Trophoblast cell (in vitro differentiated cells and primary cell): Measurements from ENCODE around the gene MICOS13.

ENCODE experiments used
- DNase-seq, 2 donors: peaks; one replicate each; pipeline ENCODE4 v3.0.0-alpha.2; 2016
- H2AFZ ChIP-seq: 2 replicates; pipeline ENCODE4 v1.6.1; 2013; ENCODE audit warnings: low read length, moderate library complexity, mild to moderate bottlenecking; ENCODE audit not compliant: insufficient read depth, poor library complexity
- H2AK5ac ChIP-seq: 2 replicates; pipeline ENCODE4 v1.6.1; 2013; ENCODE audit warnings: mild to moderate bottlenecking, low read length
- H2BK120ac ChIP-seq: 2 replicates; pipeline ENCODE4 v1.6.1; 2013; ENCODE audit warnings: low read length, mild to moderate bottlenecking, moderate library complexity; ENCODE audit not compliant: insufficient read depth, poor library complexity
- H2BK12ac ChIP-seq: 2 replicates; pipeline ENCODE4 v1.6.1; 2013; ENCODE audit warnings: mild to moderate bottlenecking, low read length, moderate library complexity
- H2BK5ac ChIP-seq: 2 replicates; pipeline ENCODE4 v1.6.1; 2013; ENCODE audit warnings: low read length, low read depth, moderate library complexity, mild to moderate bottlenecking; ENCODE audit not compliant: poor library complexity
- H3K14ac ChIP-seq: 2 replicates; pipeline ENCODE4 v1.6.1; 2013; ENCODE audit warnings: mild to moderate bottlenecking, low read length
- H3K18ac ChIP-seq: 2 replicates; pipeline ENCODE4 v1.6.1; 2013; ENCODE audit warnings: mild to moderate bottlenecking, low read length
- H3K23ac ChIP-seq: 2 replicates; pipeline ENCODE4 v1.6.1; 2013; ENCODE audit warnings: low read length
- H3K27ac ChIP-seq: 2 replicates; pipeline ENCODE4 v1.5.1; 2013; ENCODE audit warnings: low read depth, mild to moderate bottlenecking, inconsistent platforms, low read length, moderate library complexity
- H3K27me3 ChIP-seq: 2 replicates; pipeline ENCODE4 v1.6.1; 2013; ENCODE audit warnings: inconsistent platforms, mild to moderate bottlenecking, low read length, moderate library complexity; ENCODE audit not compliant: insufficient read depth
- H3K36me3 ChIP-seq, 2 experiments: 1 replicate in 1 of 2; 2 replicates in 1 of 2; pipeline ENCODE4 v1.6.1; 2013; ENCODE audit warnings: low read length in 2 of 2, mild to moderate bottlenecking in 2 of 2, moderate library complexity in 1 of 2; ENCODE audit not compliant: insufficient read depth in 2 of 2, control insufficient read depth in 1 of 2
- H3K4ac ChIP-seq: 2 replicates; pipeline ENCODE4 v1.6.1; 2013; ENCODE audit warnings: low read depth, mild to moderate bottlenecking, low read length, moderate library complexity
- H3K4me1 ChIP-seq, 2 experiments: 1 replicate in 1 of 2; 2 replicates in 1 of 2; pipeline ENCODE4 v1.6.1; 2013; ENCODE audit warnings: low read length in 2 of 2, mild to moderate bottlenecking in 2 of 2, moderate library complexity in 1 of 2; ENCODE audit not compliant: insufficient read depth in 2 of 2, control insufficient read depth in 1 of 2
- H3K4me2 ChIP-seq: 2 replicates; pipeline ENCODE4 v1.6.1; 2013; ENCODE audit warnings: inconsistent platforms, mild to moderate bottlenecking, low read length, moderate library complexity
- H3K4me3 ChIP-seq: 2 replicates; pipeline ENCODE4 v1.5.1; 2013; ENCODE audit warnings: mild to moderate bottlenecking, low read depth, low read length, inconsistent platforms
- H3K79me1 ChIP-seq: one replicate; pipeline ENCODE4 v1.6.1; 2013; ENCODE audit warnings: low read length
- H3K79me2 ChIP-seq: 2 replicates; pipeline ENCODE4 v1.6.1; 2013; ENCODE audit warnings: low read length, mild to moderate bottlenecking; ENCODE audit not compliant: control insufficient read depth, insufficient read depth, poor library complexity
- H3K9ac ChIP-seq: 2 replicates; pipeline ENCODE4 v1.6.1; 2013; ENCODE audit warnings: mild to moderate bottlenecking, low read length
- H3K9me3 ChIP-seq: 2 replicates; pipeline ENCODE4 v1.6.1; 2013; ENCODE audit warnings: low read depth, mild to moderate bottlenecking, control low read depth, inconsistent platforms, low read length; ENCODE audit not compliant: insufficient read depth
- H4K12ac ChIP-seq: 2 replicates; pipeline ENCODE4 v1.6.1; 2013; ENCODE audit warnings: low read depth, mild to moderate bottlenecking, low read length, moderate library complexity
- H4K8ac ChIP-seq: 2 replicates; pipeline ENCODE4 v1.6.1; 2013; ENCODE audit warnings: low read depth, mild to moderate bottlenecking, low read length, moderate library complexity
- H4K91ac ChIP-seq: one replicate; pipeline ENCODE4 v1.6.1; 2013; ENCODE audit warnings: low read depth, mild to moderate bottlenecking, low read length, moderate library complexity
- WGBS: extraction: QIAGEN DNeasy Blood & Tissue Kit; methylation state at CpG from one replicate; pipeline ENCODE4 v1.1.7; 2013; ENCODE audit warnings: missing lambda C conversion rate; ENCODE audit not compliant: insufficient read length, insufficient coverage; ENCODE audit errors: extremely low coverage; 5-methylcytosine and 5-hydroxymethylcytosine counted together

The MICOS13 gene

GRCh38 chr19:5680084-5680436 lies 256 bp downstream of the MICOS13 start:
- no CpG with 5 or more reads among the region's 23 CpGs for WGBS

GRCh38 chr19:5679289-5680083 lies 830 bp downstream of the MICOS13 start:
- Histone ChIP-seq H3K79me1 (peaks cover 12% of the 10 kb centered on the region), H2BK120ac (no peak overlapping the region), H2BK5ac (peak overlapping the region; percentile 16), H3K36me3 (peaks cover 6 to 9% of the 10 kb centered on the region in 2 experiments), H3K4me2 (peak overlapping the region; percentile 71), H3K4me3 (peak overlapping the region; percentile 85), H3K27ac (no peak overlapping the region), H4K12ac (peak overlapping the region; percentile 67), H3K27me3 (no peaks in the 10 kb centered on the region), H3K18ac (peak overlapping the region; percentile 63), H3K23ac (no peak overlapping the region), H3K9ac (peak overlapping the region; percentile 80), H3K4me1 (peaks cover 13 to 15% of the 10 kb centered on the region in 2 experiments), H4K91ac (peak overlapping the region; percentile 74), H3K4ac (peak overlapping the region; percentile 50), H3K9me3 (no peaks in the 10 kb centered on the region), H2BK12ac (no peak overlapping the region), H3K14ac (peak overlapping the region; percentile 81), H2AK5ac (peak overlapping the region; percentile 80), H3K79me2 (peaks cover 12% of the 10 kb centered on the region), H4K8ac (peak overlapping the region; percentile 79), H2AFZ (peak overlapping the region; percentile 74)
- WGBS: no CpG with 5 or more reads among the region's 26 CpGs
- peak in 1 of 2 donors; percentile 37 for DNase-seq

More at GRCh38 chr19:5680084-5680436, 256 bp downstream of the MICOS13 start:
- Histone ChIP-seq H4K12ac (peak overlapping the region; percentile 67), H2BK120ac (peak overlapping the region; percentile 16), H2BK5ac (peak overlapping the region; percentile 5), H3K9ac (peak overlapping the region; percentile 80), H3K23ac (no peak overlapping the region), H3K4me2 (peak overlapping the region; percentile 71), H3K27me3 (no peaks in the 10 kb centered on the region), H2AK5ac (peak overlapping the region; percentile 80), H2BK12ac (no peak overlapping the region), H3K4ac (peak overlapping the region; percentile 50), H3K18ac (peak overlapping the region; percentile 63), H4K91ac (peak overlapping the region; percentile 74), H3K4me1 (peaks cover 13 to 15% of the 10 kb centered on the region in 2 experiments), H3K9me3 (no peaks in the 10 kb centered on the region), H4K8ac (peak overlapping the region; percentile 79), H2AFZ (peak overlapping the region; percentile 74), H3K14ac (peak overlapping the region; percentile 81), H3K79me2 (peaks cover 12% of the 10 kb centered on the region), H3K79me1 (peaks cover 12% of the 10 kb centered on the region), H3K27ac (no peak overlapping the region), H3K36me3 (peaks cover 6 to 9% of the 10 kb centered on the region in 2 experiments), H3K4me3 (peak overlapping the region; percentile 85)
- peak in 1 of 2 donors; percentile 40 for DNase-seq

- Histone ChIP-seq H3K79me2 (peaks cover 12% of the 10 kb centered on the region), H2BK5ac (no peak overlapping the region), H3K4me1 (peaks cover 13 to 15% of the 10 kb centered on the region in 2 experiments), H3K27ac (no peak overlapping the region), H2BK12ac (no peak overlapping the region), H4K91ac (no peak overlapping the region), H3K36me3 (peaks cover 6 to 9% of the 10 kb centered on the region in 2 experiments), H3K4ac (no peak overlapping the region), H3K9ac (no peak overlapping the region), H2AFZ (no peak overlapping the region), H3K4me3 (no peak overlapping the region), H4K8ac (no peak overlapping the region), H3K18ac (no peak overlapping the region), H3K9me3 (no peaks in the 10 kb centered on the region), H3K27me3 (no peaks in the 10 kb centered on the region), H4K12ac (no peak overlapping the region), H3K4me2 (no peak overlapping the region), H3K23ac (no peak overlapping the region), H3K79me1 (peaks cover 12% of the 10 kb centered on the region), H3K14ac (no peak overlapping the region), H2BK120ac (no peak overlapping the region), H2AK5ac (no peak overlapping the region)
- no peak for DNase-seq
- WGBS: no CpG with 5 or more reads among the region's 22 CpGs
Measured at GRCh38 chr19:5678071-5678718, 2.1 kb downstream of the MICOS13 start.

GRCh38 chr19:5677580-5677979 lies 2.7 kb downstream of the MICOS13 start:
- H2BK120ac ChIP-seq: no peak overlapping the region
- no peak overlapping the region for H3K23ac ChIP-seq
- DNase-seq: no peak
- no CpG with 5 or more reads among the region's 9 CpGs for WGBS
- peaks cover 9 to 12% of the 10 kb centered on the region in 2 experiments for H3K36me3 ChIP-seq
- no peak overlapping the region for H3K4ac ChIP-seq
- H2AFZ ChIP-seq: no peak overlapping the region
- H3K9ac ChIP-seq: no peak overlapping the region
- H3K79me1 ChIP-seq: peaks cover 12% of the 10 kb centered on the region
- no peaks in the 10 kb centered on the region for H3K27me3 ChIP-seq
- no peak overlapping the region for H4K91ac ChIP-seq
- peaks cover 12% of the 10 kb centered on the region for H3K79me2 ChIP-seq
- no peaks in the 10 kb centered on the region for H3K9me3 ChIP-seq
- no peak overlapping the region for H4K8ac ChIP-seq
- no peak overlapping the region for H3K14ac ChIP-seq
- H3K4me2 ChIP-seq: no peak overlapping the region
- no peak overlapping the region for H3K4me3 ChIP-seq
- no peak overlapping the region for H3K27ac ChIP-seq
- peaks cover 13 to 15% of the 10 kb centered on the region in 2 experiments for H3K4me1 ChIP-seq
- H4K12ac ChIP-seq: no peak overlapping the region
- H2BK12ac ChIP-seq: no peak overlapping the region
- no peak overlapping the region for H2AK5ac ChIP-seq
- H2BK5ac ChIP-seq: no peak overlapping the region
- H3K18ac ChIP-seq: no peak overlapping the region
